Ovary (tissue), 9 donors: Measurements from ENCODE around the gene ADSL. TPM values are rescaled to one million over a fixed set of nuclear protein-coding genes. Genes with fewer than 3 reads are reported as not detected.

Experiments
- DNase-seq, 5 donors: peaks; one replicate each; pipeline ENCODE4 v3.0.0-alpha.2; 2019 to 2020
- H3K27ac ChIP-seq, 2 donors: fragments of 200-600 bp; one replicate each; pipeline versions ENCODE4 v1.5.1 to v1.8.0; 2019 to 2022
- H3K27me3 ChIP-seq: fragments of 200-600 bp; one replicate; pipeline ENCODE4 v1.8.0; 2022
- H3K36me3 ChIP-seq: fragments of 200-600 bp; sonication (generic); one replicate; pipeline ENCODE4 v1.5.1; 2019
- H3K4me1 ChIP-seq: one replicate; pipeline ENCODE4 v1.8.1; 2013; ENCODE audit warnings: mild to moderate bottlenecking, moderate library complexity; ENCODE audit not compliant: insufficient read depth
- H3K4me3 ChIP-seq: fragments of 200-600 bp; sonication (generic); one replicate; pipeline ENCODE4 v1.5.1; 2017
- H3K9me3 ChIP-seq, 2 donors: fragments of 200-600 bp in 1 of 2; sonication (generic) in 1 of 2; one replicate each; pipeline versions ENCODE4 v1.5.1 to v1.8.1; 2013 to 2019; ENCODE audit warnings: mild to moderate bottlenecking in 1 of 2, moderate library complexity in 1 of 2
- EP300 ChIP-seq: sonication (generic); formaldehyde crosslinking; IDR thresholded peaks from one replicate; pipeline ENCODE4 v1.6.1; 2017; ENCODE audit warnings: antibody characterized with exemption
- POLR2A ChIP-seq: fragments of 450-650 bp; IDR thresholded peaks from one replicate; pipeline ENCODE4 v1.6.1; 2017; ENCODE audit warnings: antibody characterized with exemption, mild to moderate bottlenecking, moderate library complexity
- WGBS, 3 donors: extraction: QIAGEN DNeasy Blood & Tissue Kit in 1 of 3; methylation state at CpG; one replicate each; pipeline versions ENCODE4 v1.1.5 to v1.1.7; 2013 to 2017; 5-methylcytosine and 5-hydroxymethylcytosine counted together
- intact Hi-C, 4 donors: fragments of 100-400 bp; cut with DNase I; formaldehyde crosslinking; loops; one replicate each; pipeline versions ENCODE4 v1.11.0 to v1.15.1; 2022 to 2023
- polyA plus RNA-seq, 2 donors: library from polyadenylated mRNA; stranded (reverse); fragments of 200-250 nt in 1 of 2; fragments of 350-450 nt in 1 of 2; fragmentation: Illumina TruSeq in 1 of 2; extraction: RNeasy Lipid Tissue Mini Kit (QIAGEN cat#74804) in 1 of 2; gene quantifications; one replicate each; pipeline ENCODE4 v1.2.3, GENCODE V29; 2013 to 2014
- total RNA-seq, 7 donors: library from RNA; depleted of rRNA in 2 of 7; stranded (reverse); fragments of >200 nt in 2 of 7; fragmentation: NEBNext Ultra II Directional in 3 of 7; extraction: Animal tissue kit (Norgen Biotek cat#: 25700) in 3 of 7; gene quantifications; one replicate each; pipeline versions ENCODE4 v1.1.0 to v1.2.4, GENCODE V29; 2016 to 2023
- TF ChIP-seq, protein P1 (sequence below), 3 donors: fragments of 450-650 bp in 2 of 3; fragments of 200-600 bp in 1 of 3; IDR thresholded peaks; one replicate each; pipeline versions ENCODE4 v1.5.1 to v1.8.0; 2016 to 2022; ENCODE audit warnings: antibody characterized with exemption in 3 of 3, mild to moderate bottlenecking in 1 of 3
- donor health status: DM: no; HTN: no; CAD: no; lungs with moderate emphysema.
- donor health status: DM: no; HTN: no; CAD: no.
- donor health status: Bipolar disorder and iron deficiency.
- donor health status: DM: yes; HTN: yes; CAD: no.
- donor health status: DM: no; HTN: no; CAD: no.
- donor health status: DM: yes; HTN: yes; CAD: no.

The ADSL gene
- total and polyA plus RNA-seq, 9 donors, result 45.1 to 63.5 (median 49.7) TPM

DNA sequence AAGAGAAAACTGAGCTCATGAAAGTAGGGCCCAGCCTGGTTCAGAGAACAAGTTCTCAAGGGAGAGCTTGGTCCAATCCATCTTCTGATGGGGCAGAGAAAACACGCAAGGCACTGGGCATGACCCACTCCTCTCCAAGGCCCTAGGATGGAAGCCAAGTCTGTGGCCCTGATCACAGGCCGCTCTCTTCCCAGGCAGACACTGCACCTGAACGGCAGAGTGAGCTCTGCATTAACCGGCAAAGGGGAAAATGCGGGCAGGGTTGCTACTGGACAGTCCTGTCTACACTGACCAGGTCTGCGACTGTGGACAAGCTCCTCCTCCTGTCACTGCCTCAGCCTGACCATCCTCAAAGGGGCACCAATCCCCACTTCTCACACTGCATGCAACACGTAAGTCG is 73.4 kb downstream of the ADSL start:
- H3K4me3 ChIP-seq, result no peak overlapping the region
- H3K36me3 ChIP-seq, result no peaks in the 10 kb centered on the region
- H3K9me3 ChIP-seq, result no peaks in the 10 kb centered on the region
- TF ChIP-seq, protein P1, sequence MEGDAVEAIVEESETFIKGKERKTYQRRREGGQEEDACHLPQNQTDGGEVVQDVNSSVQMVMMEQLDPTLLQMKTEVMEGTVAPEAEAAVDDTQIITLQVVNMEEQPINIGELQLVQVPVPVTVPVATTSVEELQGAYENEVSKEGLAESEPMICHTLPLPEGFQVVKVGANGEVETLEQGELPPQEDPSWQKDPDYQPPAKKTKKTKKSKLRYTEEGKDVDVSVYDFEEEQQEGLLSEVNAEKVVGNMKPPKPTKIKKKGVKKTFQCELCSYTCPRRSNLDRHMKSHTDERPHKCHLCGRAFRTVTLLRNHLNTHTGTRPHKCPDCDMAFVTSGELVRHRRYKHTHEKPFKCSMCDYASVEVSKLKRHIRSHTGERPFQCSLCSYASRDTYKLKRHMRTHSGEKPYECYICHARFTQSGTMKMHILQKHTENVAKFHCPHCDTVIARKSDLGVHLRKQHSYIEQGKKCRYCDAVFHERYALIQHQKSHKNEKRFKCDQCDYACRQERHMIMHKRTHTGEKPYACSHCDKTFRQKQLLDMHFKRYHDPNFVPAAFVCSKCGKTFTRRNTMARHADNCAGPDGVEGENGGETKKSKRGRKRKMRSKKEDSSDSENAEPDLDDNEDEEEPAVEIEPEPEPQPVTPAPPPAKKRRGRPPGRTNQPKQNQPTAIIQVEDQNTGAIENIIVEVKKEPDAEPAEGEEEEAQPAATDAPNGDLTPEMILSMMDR (IDR thresholded peaks at IDR 0.05), result no peak
- TF ChIP-seq POLR2A, result no peak
- TF ChIP-seq EP300, result no peak
- intact Hi-C loops, result no loop called here
- H3K4me1 ChIP-seq, result peaks cover 2% of the 10 kb centered on the region
- H3K27ac ChIP-seq, result no peak overlapping the region
- 79 to 88% (median 81%) methylated on average over 8 of the region's 8 CpGs for WGBS, 3 donors
- DNase-seq, result no peak
- no peaks in the 10 kb centered on the region for H3K27me3 ChIP-seq

DNA sequence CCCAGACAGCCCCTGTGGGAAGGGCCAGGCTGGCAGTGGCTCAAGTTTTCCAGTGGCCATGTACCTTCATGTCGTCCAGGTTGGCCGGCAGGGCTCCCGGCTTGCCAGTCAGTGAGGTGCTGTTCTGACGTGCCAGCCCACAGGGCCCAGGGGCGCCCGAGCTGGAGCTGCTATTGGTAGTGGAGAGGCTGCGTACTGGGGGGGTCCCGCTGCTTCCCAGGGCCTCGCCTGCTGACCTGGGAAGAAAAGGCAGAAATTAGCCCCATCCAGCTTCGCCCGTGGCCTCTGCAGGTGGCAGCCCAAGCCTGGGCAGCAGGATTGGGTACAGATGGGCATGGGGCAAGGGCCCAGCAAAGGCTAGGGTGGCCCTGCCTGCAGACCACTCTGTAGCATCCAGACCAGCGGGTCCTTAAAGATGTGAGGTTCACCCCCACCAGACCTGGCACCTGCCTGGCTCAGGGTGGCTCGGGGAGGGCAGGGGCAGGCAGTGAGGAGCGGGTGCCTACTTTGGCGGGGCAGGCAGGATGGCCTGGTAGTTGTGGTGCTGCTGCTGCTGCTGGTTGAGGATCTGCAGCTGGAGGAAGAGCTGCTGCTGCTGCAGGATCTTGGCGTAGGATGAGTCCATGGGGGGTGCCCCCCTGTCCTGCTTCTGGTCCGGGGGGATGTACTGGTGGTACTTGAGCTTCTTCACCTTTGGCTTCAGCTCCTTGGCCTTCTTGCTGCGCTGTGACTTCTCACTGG is 74.2 kb downstream of the ADSL start:
- WGBS, 3 donors, result 89 to 92% (median 92%) methylated on average over 16 to 18 of the region's 18 CpGs
- TF ChIP-seq POLR2A (no peak), EP300 (no peak)
- TF ChIP-seq, protein P1 (IDR thresholded peaks at IDR 0.05), result no peak
- H3K9me3 ChIP-seq, result no peaks in the 10 kb centered on the region
- H3K27me3 ChIP-seq, result no peaks in the 10 kb centered on the region
- intact Hi-C loops, result no loop called here
- H3K36me3 ChIP-seq, result no peaks in the 10 kb centered on the region
- H3K27ac ChIP-seq, result no peak overlapping the region
- no peak overlapping the region for H3K4me3 ChIP-seq
- no peak for DNase-seq
- H3K4me1 ChIP-seq, result peaks cover 2% of the 10 kb centered on the region

DNA sequence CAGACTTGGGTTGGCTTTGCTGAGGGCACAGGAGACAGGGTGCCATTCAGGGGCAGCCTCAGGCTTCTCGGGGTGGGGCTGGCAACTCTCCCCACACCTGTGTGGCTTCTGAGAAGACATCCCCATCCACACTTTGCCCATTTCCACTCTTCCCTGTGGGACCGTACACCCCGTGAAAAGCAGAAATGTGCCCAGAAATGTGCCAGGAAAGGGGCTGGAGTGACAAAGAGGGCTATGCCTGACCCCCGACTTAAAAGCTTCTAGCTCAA is 74.7 kb downstream of the ADSL start:
- no peaks in the 10 kb centered on the region for H3K4me1 ChIP-seq
- no peaks in the 10 kb centered on the region for H3K27me3 ChIP-seq
- DNase-seq, result no peak
- no peak overlapping the region for H3K27ac ChIP-seq
- no peaks in the 10 kb centered on the region for H3K36me3 ChIP-seq
- TF ChIP-seq EP300, result no peak
- TF ChIP-seq POLR2A, result no peak
- TF ChIP-seq, protein P1 (IDR thresholded peaks at IDR 0.05), result no peak
- no peak overlapping the region for H3K4me3 ChIP-seq
- intact Hi-C loops, result no loop called here
- 86 to 95% (median 90%) methylated on average over 4 of the region's 4 CpGs for WGBS, 3 donors
- H3K9me3 ChIP-seq, result no peaks in the 10 kb centered on the region

DNA sequence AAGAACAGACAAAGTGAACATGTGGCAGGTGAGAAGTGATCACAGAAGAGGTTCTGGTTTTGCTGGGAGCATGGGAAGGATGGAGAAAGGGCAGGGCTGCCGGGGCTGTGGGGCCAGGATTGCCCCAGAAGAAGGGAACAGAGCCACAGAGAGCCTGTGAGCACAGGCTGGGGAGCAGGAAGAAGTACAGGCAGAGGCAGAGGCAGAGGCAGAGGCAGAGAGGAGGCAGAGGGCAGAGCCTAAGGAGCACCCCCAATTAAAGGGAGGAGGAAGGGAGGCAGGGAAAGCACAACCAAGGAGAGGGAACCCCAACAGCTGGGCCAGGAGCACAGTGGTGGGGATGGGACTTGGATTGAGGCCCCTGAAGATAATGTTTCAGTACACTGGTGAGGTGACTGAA is 75.6 kb downstream of the ADSL start:
- 89 to 97% (median 93%) methylated on average over 1 of the region's 1 CpG for WGBS, 3 donors
- TF ChIP-seq POLR2A (no peak), EP300 (no peak)
- TF ChIP-seq, protein P1 (IDR thresholded peaks at IDR 0.05), result no peak
- H3K4me3 ChIP-seq, result no peak overlapping the region

More for the DNA sequence above, 75.6 kb downstream of the ADSL start:
- no peaks in the 10 kb centered on the region for H3K27me3 ChIP-seq
- no peak overlapping the region for H3K27ac ChIP-seq
- no peaks in the 10 kb centered on the region for H3K36me3 ChIP-seq
- H3K4me1 ChIP-seq, result no peaks in the 10 kb centered on the region
- no peaks in the 10 kb centered on the region for H3K9me3 ChIP-seq
- DNase-seq, result no peak
- intact Hi-C loops, result no loop called here
